ENCODE data around the gene SPDEF.

The SPDEF gene

DNA sequence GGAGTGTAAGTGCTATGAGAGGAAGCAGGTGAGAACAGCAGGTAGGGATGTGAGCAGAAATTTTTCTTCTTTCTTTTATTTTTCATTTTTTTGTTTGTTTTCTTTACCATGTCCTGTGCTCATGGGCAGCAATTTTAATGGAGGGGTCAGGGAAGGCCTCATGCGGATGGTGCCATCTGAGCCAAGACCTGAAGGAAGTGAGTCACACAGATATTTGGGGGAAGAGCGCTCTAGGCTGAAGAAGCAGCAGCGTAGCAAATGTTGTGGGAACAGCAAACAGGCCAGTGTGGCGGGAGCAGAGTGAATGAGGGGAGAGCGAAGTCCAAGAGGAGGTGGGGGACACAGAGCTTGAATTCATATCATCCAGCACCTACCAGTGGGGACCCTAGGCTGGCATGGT lies 12.7 kb downstream of the SPDEF start:
- DNase-seq = no peak

DNA sequence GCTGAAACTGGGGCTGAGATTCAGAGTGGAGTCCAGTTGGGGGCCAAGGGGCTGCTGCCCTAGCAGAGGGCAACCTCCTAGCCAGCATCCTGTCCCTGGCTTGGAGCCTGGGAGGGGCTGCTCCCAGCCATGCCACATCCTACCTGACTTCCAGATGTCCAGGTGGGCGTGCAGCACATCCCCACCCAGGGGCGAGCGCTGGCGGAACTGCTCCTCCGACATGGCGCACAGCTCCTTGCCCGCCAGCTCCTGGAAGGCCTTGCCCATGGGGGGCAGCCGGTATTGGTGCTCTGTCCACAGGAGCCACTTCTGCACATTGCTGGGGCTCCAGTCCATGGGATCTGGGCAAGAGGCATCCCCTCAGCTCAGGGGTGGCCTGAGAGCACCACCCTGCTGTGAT lies 15.3 kb downstream of the SPDEF start:
- DNase-seq = no peak

DNA sequence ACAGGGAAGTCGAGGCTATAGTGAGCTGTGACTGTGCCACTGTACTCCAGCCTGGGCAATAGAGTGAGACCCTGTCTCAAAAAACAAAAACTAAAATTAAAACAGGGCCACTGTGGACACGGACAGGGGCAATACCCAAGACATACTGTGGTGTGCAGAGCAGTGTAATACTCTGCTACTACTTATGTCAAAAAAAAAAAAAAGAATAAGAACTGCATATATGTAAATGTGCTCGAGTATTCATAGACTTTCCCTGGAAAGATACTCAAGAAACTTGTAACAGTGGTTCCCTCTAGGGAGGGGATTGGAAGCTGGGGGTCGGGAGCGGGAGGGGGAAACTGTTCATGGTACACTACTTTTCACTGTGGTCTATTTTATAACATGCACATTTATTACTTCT lies 15.9 kb downstream of the SPDEF start:
- no peak for DNase-seq

DNA sequence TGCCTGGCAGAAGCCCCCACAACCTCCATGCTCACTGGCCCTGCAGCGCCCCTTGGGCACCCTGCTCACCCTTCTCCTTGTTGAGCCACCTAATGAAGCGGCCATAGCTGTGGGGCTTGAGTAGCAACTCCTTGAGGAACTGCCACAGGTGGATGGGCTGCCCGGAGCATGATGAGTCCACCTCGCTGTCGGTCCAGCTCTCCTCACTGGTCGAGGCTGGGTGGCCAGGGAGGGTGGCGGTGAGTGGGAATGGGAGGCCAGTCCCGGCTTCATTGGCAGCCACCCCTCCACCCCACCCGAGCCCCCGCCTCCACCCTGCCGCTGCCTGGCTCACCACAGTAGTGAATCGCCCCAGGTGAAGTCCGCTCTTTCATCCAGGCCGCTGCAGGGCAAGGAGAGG lies 16.9 kb downstream of the SPDEF start:
- DNase-seq = no peak

DNA sequence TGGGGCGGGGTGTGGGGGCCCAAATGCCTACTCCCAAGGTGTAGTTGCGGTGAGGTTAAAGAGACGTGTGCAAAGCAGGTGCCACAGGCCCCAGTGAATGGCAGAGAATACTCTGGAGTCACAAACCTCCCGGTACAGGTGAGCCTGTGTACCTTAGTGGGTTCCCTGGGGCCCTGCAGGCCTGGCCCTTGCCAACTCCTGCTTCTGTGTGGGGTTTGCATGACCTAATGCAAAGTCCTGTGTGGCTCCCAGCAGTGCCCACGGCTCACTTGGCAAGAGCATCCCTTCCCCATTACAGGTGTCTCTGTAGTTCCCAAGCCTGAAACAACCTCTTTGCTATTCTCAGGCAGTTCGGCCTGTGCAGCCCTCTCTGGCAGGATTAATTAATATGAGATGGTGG lies 17.5 kb downstream of the SPDEF start:
- no peak for DNase-seq

DNA sequence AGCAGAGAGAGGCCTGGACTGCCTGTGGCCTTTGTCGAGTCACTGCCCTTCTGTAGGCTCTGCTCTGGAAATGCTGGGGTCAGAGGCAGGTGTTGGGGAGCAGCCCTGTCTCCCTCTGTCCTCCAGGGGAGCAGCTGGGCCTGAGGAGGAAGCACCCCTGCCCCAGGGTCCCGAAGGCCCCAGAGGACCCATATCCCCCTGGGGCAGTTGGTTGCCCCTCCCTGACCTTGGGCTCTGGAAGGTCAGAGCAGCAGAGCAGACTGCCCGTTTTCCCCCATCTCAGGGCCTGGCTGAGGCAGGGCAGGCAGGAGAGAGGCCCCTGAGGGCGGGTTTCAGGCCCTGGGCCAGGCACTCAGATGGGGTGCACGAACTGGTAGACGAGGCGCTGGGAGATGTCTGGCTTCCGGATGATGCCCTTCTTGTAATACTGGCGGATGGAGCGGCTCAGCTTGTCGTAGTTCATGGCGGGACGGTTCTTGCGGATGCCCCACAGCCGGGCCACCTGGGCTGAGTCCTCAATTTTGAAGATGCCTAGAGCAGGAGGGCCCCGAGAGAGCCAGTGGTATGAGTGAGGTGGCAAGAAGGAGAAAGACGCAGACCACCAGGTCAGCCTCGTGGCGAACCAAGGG lies 18.1 kb downstream of the SPDEF start:
- no peak for DNase-seq

DNA sequence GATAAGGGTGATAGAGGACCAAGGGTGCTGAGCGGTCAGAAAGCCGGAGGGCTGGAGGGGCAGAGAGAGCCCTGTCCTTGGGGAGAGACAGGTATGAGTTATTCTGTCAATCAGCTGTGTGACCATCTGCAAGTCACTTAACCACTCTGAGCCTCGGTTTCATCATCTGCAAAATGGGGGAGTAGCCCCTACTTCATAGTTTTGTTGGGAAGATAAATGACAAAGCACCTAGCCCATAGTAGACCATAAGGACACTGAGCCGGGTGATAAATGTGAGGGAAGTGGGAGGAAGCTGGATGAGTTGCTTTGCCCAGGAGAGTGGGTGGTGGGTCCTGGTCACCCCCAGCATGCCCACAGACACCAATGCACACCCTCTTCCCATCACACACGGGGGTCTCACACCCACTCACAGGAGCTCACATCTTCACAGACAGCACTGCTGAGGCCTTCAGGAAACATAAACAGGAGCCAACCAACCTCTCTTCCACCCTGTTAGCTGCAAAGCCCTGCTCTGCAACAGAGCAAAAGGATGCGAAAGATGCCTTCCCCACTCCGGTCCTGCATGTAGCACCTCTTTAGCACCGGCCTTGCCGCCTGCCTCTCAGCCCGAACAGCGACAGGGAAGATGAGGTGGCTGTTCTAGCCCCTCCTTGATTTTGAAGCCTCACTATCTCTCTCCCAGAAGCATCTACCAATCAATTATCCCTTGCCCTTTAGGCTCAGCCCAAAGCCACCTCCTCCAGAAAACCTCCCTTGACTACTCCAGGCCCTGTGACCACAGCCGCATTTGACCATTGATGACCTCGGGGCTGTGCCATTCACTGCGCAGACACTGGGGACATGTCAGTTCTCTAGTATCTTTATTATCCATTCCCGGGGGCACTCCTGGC lies 18.9 kb downstream of the SPDEF start:
- DNase-seq = no peak

DNA sequence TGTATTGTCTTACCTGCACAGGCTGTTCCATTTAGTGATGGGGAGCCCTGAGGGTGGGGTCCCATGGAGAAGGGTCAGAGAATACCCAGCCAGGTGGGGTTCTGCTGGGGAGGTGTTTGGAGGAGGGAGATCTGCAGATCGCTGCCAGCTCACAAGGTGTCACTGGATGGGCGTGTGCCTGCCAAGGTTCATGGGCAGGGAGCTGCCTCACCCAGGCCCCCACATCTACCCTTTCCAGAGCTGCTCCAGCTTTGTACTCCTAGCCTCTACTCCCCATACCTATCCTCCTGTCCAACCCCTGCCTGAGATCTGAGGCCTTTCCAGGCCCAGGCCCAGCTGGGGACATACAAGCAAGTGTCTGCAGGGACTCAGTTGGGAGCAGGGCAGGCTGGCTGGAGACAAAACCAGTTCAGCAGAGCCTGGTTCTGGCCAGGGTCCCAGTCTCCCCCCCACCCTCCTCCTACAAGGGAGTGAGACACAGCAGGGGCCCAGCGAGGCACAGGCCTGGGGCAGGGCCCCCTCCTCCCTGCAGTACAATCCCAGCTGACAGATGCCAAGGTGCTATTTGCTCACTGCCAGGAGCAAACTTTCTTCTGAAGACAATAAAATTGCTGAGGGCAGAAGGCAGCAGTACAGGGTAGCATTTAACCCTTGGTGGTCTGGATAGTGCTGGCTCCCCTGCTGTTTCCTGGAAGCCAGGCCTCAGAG lies 19.7 kb downstream of the SPDEF start:
- DNase-seq = no peak

DNA sequence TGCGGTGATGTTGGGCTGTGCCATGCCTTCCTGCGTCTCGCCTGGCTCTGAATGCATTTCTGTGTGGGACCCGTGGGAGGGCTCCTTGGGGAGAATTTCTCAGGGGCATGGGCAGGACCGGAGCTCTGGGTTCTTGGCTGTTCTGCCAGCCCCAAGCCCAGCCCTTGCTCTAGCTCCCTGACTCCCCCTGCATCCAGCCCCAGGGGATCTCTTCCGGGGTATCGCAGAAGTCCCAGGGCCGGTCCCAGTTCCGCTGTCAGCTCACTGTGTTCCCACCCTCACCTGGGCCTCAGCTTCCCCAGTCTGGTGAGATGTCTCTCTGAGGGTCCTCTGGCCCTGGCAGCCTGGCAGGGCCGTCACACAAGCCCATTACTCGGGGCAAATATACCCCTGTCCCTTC lies 20.5 kb downstream of the SPDEF start:
- DNase-seq = no peak

DNA sequence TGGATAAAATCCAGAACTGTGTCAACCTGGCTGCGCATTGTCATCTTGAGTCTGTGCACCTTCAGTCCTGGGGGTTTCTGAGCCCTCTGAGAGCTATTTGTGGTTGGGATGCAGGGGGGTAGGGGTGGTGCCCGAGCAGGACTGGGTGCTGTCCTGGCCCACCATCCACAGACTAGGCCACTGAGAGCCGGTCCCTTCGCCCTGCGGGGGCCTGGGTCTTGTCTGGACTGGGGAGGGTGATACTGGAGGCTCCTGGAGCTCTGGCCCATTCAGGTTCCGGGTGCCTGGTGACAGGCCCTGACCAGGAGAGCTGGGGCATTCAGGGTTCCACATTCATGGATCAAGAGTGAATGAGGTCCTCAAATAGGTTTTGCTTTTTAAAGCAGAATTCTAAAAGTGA lies 20.9 kb downstream of the SPDEF start:
- no peak for DNase-seq

DNA sequence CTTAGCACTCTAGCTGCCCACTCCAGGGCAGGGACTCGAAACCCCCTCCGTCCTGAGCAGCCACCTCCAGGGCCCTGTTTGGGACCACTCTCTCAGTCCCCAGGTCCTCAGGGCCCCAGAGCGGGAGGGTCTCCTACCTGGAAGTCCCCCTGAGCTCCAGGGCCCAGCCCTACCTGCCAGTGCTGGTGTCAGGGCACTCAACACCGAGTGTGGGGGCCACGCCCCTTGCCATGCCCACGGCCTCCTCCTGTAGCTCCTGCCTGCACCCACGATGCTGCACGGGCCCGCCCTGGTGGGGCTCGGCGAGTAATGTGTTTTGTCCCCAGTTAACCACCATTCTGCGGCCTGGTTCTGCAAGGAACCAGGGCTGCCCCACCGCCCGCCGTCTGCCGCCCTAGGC lies 21.5 kb downstream of the SPDEF start:
- no peak for DNase-seq

DNA sequence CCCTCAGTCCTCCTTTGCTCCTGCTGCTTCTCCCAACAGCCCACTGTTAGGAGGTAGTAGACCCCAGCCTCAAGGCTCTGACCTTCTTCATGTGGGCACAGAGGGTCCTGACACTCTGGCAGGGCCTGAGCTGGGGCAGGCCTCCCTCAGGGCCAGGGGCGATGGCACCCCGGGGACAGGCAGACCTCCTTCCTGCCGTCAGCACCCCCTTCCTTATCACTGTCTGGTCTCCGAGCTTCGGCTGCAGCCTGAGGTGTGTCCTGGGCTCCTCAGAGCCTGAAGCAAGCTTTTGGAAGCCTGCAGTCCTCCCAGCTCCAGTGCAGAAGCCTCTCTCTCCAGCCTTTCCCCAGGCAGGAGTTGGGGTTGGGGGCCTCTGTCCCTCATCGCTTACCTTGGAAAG lies 22.0 kb downstream of the SPDEF start:
- DNase-seq = no peak

DNA sequence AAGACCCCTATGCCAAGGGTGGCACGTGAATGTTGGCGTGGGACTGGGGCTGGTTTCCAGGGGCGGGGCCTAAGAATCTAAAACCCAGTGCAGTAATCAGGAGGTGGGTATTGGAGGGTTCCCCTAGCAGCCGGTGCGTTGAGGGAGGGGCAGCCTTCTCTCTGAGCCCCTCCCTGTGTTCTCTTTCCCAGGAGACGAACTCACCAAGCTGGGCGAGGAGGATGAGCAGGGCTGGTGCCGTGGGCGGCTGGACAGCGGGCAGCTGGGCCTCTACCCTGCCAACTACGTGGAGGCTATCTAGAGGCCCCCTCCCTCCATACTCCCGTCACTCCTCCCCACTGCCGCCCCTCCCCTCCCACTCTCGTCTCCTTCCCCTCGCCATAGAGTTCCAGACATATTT lies 23.9 kb downstream of the SPDEF start:
- no peak for DNase-seq

DNA sequence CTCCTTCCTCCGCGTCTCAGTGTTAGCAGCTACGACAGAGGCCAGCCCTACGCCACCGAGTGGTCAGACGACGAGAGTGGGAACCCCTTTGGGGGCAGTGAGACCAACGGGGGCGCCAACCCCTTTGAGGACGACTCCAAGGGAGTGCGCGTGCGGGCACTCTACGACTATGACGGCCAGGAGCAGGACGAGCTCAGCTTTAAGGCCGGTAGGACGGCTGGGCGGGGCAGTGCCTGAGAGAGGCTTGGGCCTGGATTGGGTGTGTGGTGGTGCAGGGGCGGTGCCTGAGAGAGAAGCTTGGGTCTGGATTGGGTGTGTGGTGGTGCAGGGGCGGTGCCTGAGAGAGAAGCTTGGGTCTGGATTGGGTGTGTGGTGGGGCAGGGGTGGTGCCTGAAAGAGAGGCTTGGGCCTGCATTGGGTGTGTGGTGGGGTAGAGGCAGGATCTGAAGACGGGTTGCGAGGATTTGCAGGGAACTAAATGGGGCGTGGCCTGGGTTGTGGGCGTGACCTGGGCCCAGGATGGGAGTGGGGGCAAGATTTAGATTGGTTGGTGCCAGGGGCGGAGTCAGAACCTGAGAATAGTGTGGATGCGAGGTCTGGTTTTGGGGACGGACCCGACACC lies 24.4 kb downstream of the SPDEF start:
- peak; percentile 45 for DNase-seq

DNA sequence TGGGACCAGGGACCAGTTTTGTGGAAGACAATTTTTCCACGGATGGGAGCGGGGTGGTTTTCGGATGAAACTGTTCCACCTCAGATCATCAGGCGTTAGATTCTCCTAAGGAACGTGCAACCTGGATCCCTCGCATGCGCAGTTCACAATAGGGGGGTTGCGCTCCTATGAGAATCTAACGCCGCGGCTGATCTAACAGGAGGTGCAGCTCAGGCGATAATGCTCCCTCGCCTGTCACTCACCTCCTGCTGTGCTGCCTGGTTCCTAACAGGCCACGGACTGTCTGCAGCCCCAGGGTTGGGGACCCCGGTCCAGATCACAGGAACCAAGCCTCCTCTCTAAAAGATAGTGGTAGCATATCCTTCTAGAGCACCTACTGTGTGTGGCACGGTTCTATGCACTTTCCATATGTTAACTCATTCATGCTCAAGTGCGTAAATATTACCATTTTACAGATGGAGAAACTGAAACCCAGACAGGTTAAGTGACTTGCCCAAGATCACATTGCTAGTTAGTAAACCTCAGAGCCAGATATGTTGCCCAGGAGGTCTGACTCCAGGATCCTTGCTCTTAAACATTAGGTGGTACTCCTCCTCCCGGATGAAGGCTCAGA lies 25.3 kb downstream of the SPDEF start:
- no peak for DNase-seq

DNA sequence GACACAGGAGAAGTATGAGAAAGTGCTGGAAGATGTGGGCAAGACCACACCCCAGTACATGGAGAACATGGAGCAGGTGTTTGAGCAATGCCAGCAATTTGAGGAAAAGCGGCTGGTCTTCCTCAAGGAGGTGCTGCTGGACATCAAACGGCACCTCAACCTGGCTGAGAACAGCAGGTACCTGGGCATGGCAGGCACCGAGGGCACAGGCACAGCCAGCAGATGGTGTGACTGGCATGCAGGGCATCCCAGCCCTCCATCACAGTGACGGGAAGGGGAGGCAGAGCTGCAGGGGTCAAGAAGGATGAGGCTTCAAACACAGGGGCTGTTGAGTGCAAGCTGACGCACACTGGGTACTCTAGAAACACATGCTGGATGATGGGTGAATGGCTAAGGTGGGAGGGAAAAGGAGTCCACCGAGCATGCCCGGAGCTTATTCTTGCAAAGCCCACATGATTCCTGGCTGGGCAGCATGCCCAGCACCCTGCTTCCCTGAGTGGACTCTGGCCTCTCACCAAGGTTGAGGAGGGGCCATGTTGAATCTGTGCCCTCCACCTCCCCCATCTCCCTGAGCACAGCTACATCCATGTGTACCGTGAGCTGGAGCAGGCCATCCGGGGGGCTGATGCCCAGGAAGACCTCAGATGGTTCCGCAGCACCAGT lies 26.3 kb downstream of the SPDEF start:
- no peak for DNase-seq

DNA sequence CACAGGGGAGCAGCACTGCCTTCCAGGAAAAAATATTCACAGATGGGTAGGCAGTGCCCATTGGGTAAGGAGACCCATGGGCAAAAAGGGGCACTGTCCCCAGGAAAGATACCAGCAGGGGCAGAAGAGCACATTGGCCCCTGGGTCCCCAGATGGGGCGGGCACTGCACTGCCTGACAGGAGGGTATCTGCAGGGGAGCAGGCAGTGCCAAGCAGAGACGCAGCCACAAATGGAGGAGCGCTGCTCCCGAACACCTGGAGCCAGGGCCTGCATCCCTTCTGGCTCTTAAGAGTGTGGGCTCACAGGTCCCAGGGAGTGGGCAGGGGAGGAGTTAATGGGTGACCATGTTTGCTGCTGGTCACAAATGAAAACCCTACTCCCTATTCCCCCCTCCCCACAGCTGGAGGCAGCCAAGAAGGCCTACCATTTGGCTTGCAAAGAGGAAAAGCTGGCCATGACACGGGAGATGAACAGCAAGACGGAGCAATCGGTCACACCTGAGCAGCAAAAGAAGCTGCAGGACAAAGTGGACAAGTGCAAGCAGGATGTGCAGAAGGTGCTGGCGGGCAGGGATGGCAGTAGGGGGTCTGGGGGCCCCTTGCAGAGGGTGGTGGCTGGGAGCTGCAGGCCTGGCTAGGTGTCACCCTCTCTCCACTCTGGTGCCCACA lies 27.0 kb downstream of the SPDEF start:
- DNase-seq = no peak

DNA sequence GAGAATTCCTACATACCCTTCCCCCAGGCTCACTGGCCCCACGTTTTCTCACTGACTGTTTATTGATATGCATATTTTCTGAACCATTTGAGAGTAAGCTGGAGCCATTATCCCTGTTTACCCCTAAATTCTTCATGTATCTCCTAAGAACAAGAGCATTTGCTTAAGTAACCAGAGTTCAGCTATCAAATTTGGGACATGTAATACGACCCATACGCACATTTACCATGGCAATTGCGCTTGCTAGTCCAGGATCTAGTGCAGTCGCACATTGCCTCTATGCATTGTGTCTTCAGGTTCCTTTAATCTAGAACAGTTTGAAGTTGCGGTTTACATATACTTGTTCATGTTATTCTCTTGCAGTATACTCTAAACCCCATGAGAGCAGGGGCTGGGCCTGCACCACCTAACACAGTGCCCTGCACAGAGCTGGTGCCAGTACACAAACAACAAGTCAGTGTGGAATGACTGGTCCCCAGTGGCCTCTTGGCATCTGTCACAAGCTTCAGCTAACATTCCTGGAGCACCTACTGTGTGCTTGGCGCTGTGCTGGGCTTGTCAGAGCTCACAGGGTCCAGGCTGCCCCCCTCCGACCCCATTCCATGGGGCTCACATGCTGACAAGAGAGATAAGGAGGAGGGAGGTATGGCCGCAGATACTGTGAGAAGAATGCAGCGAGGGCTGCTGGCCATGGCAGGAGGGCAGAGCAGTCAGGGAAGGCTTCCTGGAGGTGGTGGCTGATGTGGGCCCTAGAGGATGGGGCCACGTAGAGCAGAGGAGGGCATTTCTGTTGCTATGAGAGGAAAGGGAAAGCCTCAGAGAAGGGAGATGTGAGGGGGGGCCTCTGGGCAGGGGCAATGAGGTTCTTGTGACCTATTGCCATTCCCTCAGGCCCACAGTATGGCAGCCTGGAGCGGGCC lies 28.1 kb downstream of the SPDEF start:
- DNase-seq = no peak

DNA sequence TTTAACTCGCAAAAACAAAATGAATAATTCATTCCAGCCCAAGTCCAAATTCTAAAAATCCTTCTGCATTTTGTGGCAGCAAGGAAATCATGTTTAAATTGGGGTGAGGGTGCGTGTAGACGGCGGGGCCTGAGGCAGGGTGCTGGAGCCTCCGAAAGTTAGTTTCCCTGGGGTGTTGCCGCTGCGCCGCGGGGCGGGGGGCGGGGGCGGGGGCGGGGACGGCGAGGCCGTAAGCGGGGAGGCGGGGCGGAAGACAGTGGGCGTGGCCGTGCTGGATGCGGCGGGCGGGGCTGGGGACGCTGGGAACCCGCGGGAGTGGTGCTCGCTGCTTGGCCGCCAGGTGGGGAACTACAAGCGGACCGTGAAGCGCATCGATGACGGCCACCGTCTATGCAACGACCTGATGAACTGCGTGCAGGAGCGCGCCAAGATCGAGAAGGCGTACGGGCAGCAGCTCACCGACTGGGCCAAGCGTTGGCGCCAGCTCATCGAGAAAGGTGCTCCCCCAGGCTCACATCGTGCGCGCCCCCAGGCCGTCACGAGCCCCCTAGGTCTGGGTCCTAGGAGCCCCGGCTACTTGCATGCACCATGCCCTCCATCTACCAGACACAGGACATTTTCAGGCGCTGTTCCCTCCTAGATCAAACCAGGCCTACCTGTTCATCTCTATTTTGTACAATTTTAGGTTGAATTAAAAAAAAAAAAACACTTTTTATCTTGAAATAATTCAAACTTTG lies 29.0 kb downstream of the SPDEF start:
- DNase-seq = peak; percentile 97
